HG02885 (cell line): ENCODE measurements around the gene ZNF559.
"Not testable (repeated sequence)": the region's sequence is repeated elsewhere in the genome, so short reads cannot be mapped to it uniquely, and the experiment has no call there.

Experiments
- ATAC-seq: cut with Tn5 transposase; IDR thresholded peaks from one replicate; pipeline ENCODE4 v1.9.1; 2021; ENCODE audit warnings: mild to moderate bottlenecking; ENCODE audit not compliant: unreplicated experiment, poor library complexity

ZNF559 gene

GRCh38 chr19:9323919-9324583 lies at the start of gene ZNF559:
ZNF559 (plus strand) TSS chr19:9324179; CDS start chr19:9338550, 14,371 bp downstream.
- peak; percentile 95 for ATAC-seq

- ATAC-seq = not testable (repeated sequence)
Measured at GRCh38 chr19:9283485-9283884, 40.5 kb upstream of the ZNF559 start.

GRCh38 chr19:9289231-9289884 lies 34.6 kb upstream of the ZNF559 start:
- no peak for ATAC-seq

- no peak for ATAC-seq
Measured at GRCh38 chr19:9295411-9295849, 28.5 kb upstream of the ZNF559 start.

GRCh38 chr19:9296336-9296735 lies 27.6 kb upstream of the ZNF559 start:
- ATAC-seq = no peak

GRCh38 chr19:9306443-9306842 lies 17.5 kb upstream of the ZNF559 start:
- no peak for ATAC-seq

DNA sequence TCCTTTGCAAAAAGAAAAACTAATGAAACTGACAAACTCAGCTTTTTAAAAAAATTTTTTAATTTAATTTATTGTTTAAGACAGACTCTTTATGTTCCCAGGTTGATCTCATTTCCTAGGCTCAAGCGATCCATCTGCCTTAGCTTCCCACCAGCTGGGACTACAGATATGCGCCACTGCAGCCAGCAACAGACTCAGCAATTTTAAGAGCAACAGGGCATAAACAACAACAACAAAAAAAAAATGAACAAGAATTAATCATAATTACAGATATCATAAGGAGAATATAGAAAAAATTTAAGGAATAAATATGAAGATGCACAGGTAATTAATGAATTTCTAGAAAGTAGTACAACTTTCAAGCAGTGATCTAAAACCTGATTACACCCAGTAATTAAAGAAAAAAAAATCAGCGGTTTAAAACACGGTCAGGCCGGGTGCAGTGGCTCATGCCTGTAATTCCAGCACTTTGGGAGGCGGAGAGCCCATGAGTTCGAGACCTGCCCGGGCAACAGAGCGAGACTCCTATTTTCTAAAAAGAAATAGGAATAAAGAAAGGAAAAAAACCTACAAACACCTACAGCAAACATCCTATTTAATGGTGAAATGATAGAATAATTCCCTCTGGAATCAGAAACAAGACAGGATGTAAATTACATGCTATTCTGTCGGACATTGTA lies 15.7 kb upstream of the ZNF559 start:
- no peak for ATAC-seq

DNA sequence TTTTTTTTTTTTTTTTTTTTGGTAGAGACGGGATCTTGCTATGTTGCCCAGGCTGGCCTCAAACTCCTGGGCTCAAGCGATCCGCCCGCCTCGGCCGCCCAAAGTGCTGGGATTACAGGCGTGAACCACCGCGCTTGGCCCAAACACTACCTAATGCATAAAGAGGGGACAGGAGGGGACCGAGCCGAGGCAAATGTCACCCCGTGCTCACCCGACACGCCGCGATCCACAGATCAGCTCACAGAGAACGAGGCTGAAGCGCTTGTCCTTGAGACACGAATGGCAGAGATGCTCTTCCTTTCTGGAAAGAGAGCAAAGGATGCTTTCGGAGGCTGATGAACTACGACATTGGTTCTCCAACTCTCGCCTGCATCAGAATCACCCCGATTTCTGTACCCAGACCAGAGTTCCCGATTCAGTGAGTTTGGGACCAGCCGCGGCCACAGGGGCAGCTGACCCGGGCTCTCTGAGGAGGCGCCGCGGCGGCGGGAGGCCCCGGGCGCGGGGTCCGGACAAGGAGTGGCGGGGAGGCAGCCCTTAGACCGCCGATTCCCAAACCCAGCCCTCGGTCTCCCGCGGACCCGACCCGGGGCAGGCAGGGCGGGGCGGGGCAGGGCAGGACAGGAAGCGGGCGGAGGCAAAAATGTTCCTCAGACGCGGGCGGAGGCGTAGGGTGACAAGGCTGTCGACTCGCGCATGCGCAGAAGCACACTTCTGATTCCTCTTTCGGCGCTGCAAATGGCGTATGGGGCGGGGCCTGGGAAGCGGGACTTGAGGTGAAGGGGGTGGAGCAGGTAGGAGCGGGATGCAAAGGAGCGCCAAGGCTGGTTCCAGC lies 14.6 kb upstream of the ZNF559 start, which contains the start of gene ZNF699:
Gene ZNF699, minus strand, starts transcription at position 700 of the 835 bp plus-strand sequence. CDS start 4,719 bp downstream, outside the sequence.
- ATAC-seq = peak; percentile 92

GRCh38 chr19:9309974-9310446 lies 14.0 kb upstream of the ZNF559 start:
- ATAC-seq = peak; percentile 64

GRCh38 chr19:9313756-9314155 lies 10.2 kb upstream of the ZNF559 start:
- ATAC-seq = no peak

DNA sequence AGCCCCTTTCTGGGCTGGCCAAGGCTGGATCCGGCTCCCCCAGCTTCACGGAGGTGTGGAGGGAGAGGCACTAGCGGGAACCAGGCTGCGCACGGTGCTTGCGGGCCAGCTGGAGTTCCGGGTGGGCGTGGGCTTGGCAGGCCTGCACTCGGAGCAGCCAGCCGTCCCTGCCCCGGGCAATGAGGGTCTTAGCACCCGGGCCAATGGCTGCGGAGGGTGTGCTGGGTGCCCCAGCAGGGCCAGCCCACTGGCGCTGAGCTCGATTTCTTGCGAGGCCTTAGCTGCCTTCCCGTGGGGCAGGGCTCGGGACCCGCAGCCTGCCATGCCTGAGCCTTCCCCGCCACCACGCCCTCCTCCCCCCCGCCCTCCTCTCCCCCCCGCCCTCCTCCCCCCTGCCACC lies 2.6 kb upstream of the ZNF559 start:
- ATAC-seq = no peak

DNA sequence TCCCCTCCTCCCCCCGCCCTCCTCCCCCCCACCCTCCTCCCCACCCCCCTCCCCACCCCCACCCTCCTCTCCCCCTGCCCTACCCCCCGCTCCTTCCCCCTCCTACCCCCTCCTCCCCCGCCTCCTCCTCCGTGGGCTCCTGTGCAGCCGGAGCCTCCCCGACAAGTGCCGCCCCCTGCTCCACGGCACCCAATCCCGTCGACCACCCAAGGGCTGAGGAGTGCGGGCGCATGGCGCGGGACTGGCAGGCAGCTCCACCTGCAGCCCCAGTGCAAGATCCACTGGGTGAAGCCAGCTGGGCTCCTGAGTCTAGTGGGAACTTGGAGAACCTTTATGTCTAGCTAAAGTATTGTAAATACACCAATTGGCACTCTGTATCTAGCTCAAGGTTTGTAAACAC lies 2.2 kb upstream of the ZNF559 start:
- not testable (repeated sequence) for ATAC-seq

GRCh38 chr19:9322201-9322600 lies 1.8 kb upstream of the ZNF559 start:
- ATAC-seq = not testable (repeated sequence)

GRCh38 chr19:9323557-9323918 lies 441 bp upstream of the ZNF559 start:
- ATAC-seq = peak; percentile 32

- ATAC-seq = no peak
Measured at GRCh38 chr19:9324584-9324962, 594 bp downstream of the ZNF559 start.

- ATAC-seq = no peak
Measured at GRCh38 chr19:9329999-9330398, 6.0 kb downstream of the ZNF559 start.

- no peak for ATAC-seq
Measured at GRCh38 chr19:9342610-9343304, 18.8 kb downstream of the ZNF559 start.

DNA sequence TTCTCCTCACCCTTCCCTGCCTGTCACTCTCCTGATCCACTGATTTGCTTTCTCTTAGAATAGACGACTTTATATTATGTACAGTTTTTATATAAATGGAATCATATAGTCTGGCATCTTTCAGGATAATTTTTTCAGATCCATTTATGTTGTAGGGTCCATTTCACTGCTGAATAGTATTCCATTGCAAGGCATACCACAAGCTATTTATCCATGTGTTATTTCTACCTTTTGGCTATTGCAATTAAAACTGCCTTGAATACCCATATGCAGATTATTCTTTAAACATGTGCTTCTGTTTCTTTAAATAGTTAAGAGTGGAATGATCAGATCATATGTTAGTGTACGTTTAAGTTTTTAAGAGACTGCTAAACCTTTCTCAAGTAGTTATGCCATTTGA lies 21.0 kb downstream of the ZNF559 start:
- ATAC-seq = no peak

DNA sequence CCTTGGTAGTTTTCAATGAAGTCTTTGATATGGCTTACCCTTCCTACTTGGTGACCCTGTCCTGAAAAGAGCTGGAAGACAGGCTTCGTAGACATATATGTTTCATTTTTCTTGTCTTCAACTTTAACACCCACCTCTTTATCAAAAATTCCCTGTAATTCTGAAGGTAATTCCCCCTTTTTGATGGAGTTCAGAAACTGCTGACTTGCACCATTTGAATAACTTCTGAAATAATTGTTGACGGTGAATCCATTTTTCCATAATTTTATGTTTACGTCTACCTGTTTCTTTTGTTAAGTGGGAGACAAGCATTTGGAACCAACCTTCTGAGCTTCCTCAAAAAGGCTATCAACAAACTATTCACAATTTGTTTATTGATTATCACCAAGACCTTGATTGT lies 24.3 kb downstream of the ZNF559 start:
- ATAC-seq = no peak

- no peak for ATAC-seq
Measured at GRCh38 chr19:9348671-9349070, 24.7 kb downstream of the ZNF559 start.
